Activated CD4-positive, alpha-beta T cell treated with anti-CD3 and anti-CD28 coated beads, Interleukin-2, amount 50 U/mL, for 1 hour (primary cell): ENCODE data around the gene INIP.

Experiments
- DNase-seq: peaks from one replicate; pipeline ENCODE4 v3.0.0-alpha.2; 2020

The INIP gene, protein sequence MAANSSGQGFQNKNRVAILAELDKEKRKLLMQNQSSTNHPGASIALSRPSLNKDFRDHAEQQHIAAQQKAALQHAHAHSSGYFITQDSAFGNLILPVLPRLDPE

DNA sequence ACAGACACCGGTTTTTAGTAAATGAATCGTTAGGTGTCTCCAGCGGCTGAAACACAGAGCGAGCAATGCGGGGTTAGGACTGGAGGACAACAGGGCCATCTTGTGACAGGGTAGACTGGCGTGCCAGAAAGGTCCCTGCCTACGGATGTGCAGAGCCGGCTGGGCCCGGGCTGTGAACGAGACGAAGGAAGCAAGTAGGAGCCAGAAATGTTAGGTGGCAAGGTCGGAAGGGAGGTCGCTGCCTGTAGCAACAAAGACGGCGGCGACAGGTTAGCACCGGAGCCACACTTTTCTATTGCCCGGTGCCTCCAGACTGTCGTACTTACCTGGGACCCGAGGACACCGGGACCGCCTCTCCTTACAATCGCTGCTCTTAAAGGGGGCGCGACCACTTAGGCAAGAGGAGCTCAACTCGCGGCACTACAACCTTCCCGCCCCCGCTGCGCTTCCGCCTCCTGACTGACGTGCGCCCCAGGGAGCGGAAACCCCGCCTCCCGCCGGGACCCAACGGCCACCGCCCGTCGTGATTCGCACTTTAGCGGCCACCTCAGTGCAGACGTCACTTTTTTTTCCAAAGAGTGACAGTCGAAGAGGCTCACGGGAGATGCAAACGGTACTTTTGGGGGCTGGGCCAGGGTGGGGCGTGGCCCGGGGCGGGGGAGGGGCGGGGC lies at the start of gene INIP:
Gene INIP (minus strand): TSS at position 457 of the 671 bp plus-strand sequence. CDS start 1,632 bp downstream, outside the sequence.
- DNase-seq, result peak; percentile 95

GRCh38 chr9:112765281-112765680 lies 47.4 kb upstream of the INIP start:
- DNase-seq, result no peak

GRCh38 chr9:112764837-112765236 lies 46.9 kb upstream of the INIP start:
- DNase-seq, result no peak

DNA sequence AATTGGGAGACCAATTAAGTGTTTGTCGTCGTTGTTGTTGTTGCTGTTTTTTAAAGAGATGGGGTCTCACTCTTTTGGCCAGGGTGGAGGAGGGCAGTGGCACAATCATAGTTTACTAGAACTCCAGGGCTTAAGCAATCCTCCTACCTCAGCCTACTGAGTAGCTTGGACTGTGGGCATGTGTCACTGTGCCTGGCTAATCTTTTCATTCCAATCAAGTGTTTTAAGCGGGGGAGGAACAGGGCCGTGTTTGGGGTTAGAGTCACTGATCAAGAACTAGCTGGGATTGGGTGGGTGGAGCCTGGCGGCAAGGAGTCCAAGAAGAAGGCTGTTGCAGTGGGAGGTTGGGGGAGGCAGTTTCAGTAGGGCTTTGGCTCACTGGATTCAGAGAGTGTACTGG lies 46.4 kb upstream of the INIP start:
- DNase-seq, result no peak

DNA sequence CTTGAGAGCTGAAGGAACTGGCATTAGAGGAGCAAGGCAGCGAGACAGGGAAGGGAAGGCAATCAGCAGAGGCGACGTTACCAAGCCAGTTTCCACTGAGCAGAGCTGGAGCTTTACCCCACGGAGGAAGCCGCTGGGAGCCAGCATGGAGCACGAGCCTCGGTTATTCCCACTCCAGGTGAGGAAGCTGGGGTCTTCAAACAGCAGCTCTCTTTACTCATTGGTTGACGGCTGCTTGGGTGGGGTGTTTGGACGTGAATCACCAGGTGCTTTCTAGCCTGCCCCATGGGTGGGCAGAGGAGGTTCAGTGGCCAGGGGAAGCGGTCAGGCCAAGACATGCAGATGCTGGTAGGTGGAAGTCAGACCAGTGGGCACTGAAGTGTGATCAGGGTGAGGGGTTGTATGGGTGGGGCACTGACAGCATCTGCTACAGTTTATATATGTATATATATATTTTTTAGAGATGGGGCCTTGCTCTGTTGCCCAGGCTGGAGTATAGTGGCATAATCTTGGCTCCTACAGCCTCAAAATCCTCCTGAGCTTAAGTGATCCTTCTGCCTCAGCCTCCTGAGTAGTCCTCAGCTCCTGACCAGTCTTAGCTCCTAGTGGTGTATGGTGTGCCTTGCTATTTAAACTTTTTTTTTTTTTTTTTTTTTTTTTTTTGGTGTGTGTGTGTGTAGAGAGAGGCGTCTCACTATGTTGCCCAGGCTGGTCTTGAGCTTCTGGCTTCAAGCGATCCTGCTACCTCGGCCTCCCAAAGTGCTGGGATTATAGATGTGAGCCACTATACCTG lies 45.0 kb upstream of the INIP start:
- DNase-seq, result no peak

- DNase-seq, result no peak
Observed at GRCh38 chr9:112761912-112762655, 44.2 kb upstream of the INIP start.

DNA sequence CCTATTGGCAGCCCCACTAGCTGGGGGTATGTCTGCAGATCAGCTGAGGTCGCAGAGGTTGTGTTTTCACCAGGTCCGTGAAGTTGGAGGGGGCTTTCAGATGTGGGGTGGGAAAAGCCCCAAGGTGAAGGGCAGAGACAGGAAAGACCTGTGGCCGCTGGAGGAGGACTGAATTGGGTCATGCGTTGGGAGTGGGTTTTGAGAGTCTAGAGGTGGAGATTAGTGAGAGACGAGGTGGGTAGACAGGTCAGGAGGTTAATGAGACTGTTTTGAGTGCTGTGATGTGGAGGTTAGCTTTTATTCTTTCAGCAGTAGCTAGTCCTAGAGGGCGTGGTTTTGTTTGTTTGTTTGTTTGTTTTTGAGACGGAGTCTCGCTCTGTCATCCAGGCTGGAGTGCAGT lies 42.9 kb upstream of the INIP start:
- DNase-seq, result no peak

- no peak for DNase-seq
Observed at GRCh38 chr9:112757940-112758339, 40.0 kb upstream of the INIP start.

DNA sequence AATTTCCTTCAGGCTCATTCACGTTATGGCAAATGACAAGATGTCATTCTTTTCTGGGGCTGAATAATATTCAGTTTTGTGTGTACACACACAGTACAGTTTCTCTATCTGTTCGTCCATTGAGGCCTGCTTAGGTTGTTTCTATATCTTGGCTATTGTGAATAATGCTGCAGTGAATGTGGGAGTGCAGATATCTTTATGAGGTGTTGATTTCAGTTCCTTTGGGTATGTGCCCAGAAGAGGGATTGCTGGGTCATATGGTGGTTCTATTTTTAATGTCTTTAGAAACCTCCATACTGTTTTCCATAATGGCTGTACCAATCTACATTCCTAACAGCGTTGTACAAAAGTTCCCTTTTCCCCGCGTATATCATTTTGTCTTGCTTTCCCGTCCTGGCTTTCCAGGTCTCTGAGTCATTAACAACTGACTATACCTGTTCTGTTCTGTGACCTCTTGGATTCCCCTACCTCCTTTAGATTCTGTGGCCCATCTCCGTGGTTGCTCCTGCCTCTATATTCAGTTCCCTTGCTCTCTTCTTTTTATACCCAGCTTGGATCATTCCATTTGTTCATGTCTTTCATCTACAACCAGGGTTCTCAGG lies 39.5 kb upstream of the INIP start:
- no peak for DNase-seq

DNA sequence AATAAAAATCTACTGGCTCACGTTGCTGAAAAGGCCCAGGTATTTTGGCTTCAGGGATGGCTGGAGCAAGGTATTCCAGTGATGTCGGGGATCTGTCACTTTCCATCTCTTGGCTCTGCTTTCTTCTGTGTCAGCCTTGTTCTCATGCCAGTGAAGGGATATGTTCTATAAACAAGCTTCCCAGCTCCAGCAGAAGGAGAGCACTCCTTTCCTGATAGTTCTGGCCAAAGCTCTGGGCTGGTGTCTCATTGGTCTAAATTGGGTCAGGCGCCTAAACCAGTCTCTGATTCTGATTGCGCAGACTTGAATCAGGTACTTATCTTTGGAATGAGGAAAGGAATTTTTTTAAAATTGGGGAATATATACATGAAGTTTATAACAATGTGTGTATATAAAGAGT lies 37.8 kb upstream of the INIP start:
- no peak for DNase-seq

GRCh38 chr9:112755016-112755427 lies 37.1 kb upstream of the INIP start:
- DNase-seq, result no peak

GRCh38 chr9:112754578-112754977 lies 36.7 kb upstream of the INIP start:
- no peak for DNase-seq

GRCh38 chr9:112753725-112754124 lies 35.8 kb upstream of the INIP start:
- DNase-seq, result no peak

DNA sequence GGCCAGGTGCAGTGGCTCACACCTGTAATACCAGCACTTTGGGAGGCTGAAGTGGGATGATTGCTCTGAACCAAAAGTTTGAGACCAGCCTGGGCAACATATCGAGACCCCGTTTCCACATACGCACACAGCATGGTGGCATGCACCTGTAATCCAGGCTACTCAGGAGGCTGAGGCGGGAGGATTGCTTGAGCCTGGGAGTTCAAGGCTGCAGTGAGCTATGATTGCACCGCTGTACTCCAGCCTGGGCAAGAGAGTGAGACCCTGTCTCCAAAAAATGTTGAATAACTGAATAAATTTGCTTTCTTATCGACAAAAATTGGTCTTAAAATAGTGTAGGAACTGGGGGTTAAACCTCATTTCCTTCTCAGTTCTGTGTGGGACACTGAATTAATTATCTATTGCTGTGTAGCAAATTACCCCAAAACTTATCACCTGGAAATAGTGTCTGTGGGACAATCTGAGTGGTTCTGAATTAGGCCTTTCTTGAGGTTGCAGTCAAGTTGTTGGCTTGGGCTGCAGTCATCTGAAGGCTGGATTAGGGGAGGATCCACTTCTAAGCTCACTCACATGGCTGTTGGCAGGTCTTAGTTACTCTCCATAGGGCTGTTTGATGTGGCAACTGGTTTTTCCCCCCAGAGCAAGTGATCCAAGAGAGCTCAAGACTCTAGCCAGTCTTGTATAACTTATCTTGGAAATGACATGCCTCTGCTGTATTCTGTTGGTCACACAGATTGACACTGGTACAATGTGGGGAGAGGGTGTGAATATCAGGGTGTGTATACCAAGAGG lies 34.6 kb upstream of the INIP start:
- no peak for DNase-seq

DNA sequence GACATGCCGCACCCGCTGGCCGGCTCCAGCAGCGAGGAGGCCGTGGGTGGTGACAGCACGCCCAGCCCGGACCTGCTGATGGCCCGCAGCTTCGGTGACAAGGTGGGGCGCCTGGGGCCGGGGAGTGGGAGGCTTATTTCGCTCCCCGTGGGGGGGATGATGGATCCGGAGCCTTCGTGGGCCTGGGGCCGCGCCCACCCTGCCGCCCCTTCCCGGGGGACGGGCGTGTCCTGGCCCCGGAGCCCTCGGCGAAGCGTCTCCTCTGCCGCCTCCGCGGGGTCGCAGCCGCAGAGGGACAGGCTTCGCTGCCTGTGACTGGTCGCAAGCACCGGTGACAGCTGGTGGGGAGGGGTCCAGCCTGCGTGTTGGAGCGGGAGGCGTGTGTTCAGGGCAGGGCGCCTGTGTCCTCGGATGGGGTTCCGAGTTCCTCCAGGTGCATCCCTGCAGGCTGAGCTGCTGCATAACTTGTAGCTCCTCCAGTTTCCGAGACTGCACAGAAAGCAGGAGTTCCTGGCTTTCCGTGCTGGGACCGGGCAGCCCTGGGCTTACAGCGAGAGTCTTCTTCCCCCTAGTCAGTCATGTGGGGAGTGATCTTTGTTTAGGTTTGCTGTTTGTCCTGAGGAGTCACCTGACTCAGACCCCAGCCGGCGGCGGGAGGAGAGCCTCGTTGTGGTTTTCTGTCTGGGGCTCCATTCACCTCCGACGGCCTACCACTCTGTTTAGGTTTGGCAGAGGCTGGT lies 33.3 kb upstream of the INIP start:
- peak; percentile 49 for DNase-seq

- no peak for DNase-seq
Observed at GRCh38 chr9:112750764-112751055, 32.8 kb upstream of the INIP start.

GRCh38 chr9:112750016-112750763 lies 32.3 kb upstream of the INIP start, which contains the start of gene SNX30:
Gene SNX30, plus strand, starts transcription at chr9:112750760. Its CDS starts 242 bp downstream, at chr9:112751002.
- peak; percentile 71 for DNase-seq

- DNase-seq, result no peak
Observed at GRCh38 chr9:112747094-112747493, 29.2 kb upstream of the INIP start.

DNA sequence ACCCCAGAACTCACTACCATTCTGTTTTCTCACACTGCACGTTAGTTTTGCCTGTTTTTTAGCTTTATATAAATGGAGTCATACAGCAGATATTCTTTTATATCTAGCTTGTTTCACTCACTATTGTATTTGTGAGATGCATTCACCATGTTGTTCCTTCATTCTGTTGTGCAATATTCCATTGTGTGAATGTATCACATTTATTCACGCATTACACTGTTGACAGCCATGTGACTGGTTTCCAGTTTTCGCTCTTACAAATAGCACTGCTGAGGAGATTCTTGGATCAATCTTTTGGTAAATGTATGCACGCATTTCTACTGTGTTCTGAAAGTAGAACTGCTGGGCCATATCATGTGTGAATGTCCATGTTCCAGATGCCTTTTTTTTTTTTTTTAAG lies 26.3 kb upstream of the INIP start:
- no peak for DNase-seq

- no peak for DNase-seq
Observed at GRCh38 chr9:112743216-112743836, 25.4 kb upstream of the INIP start.
